ENCODE results near the gene PMEL. TPM values are rescaled to one million over a fixed set of nuclear protein-coding genes. Genes with fewer than 3 reads are reported as not detected.
A peak's percentile ranks its signal among the peaks of the same experiment; 100 is the strongest.

PMEL gene
- total and polyA plus RNA-seq, 9 of the 15 experiments (the other 6 are each of a cell fraction or from before 2014, with no cell fraction given), result 0.36 to 2.0 (median 0.98) TPM

- TF ChIP-seq HDAC1 (IDR thresholded peaks at IDR 0.05) (peak in 1 of 2 experiments; percentile 93; a peak in 2 of 4 replicates), RAD51 (IDR thresholded peaks at IDR 0.05; ENCODE audit: borderline replicate concordance, low read depth) (0 out of 2 replicates have a peak, but pooled peaks have one; percentile 22), CREB3L1 (IDR thresholded peaks at IDR 0.05; ENCODE audit: borderline replicate concordance, low read depth) (peak; percentile 80; the same call in 1 of the 2 replicates), CEBPG (CRISPR knock-in tag; IDR thresholded peaks at IDR 0.05) (no peak), CEBPG (tag; conservative IDR thresholded peaks at IDR 0.05 in 1 of 2, IDR thresholded peaks at IDR 0.05 in 1 of 2) (no peak), NFE2L1 (tag; IDR thresholded peaks at IDR 0.05; ENCODE audit: borderline replicate concordance, low read depth) (no peak), E2F6 (IDR thresholded peaks at IDR 0.05; ENCODE audit: borderline replicate concordance in 1 of 2, extremely low read depth in 1 of 2, insufficient read depth in 1 of 2, insufficient read length in 1 of 2, low read depth in 1 of 2, low read length in 1 of 2, poor library complexity in 1 of 2, severe bottlenecking in 1 of 2) (peak in 1 of 2 experiments; percentile 63), ZNF311 (CRISPR knock-in tag; IDR thresholded peaks at IDR 0.05) (no peak), KLF10 (CRISPR knock-in tag; IDR thresholded peaks at IDR 0.05) (no peak), CTCFL (IDR thresholded peaks at IDR 0.05; ENCODE audit: borderline replicate concordance, insufficient read depth, low read depth, low read length, poor library complexity, severe bottlenecking) (no peak), PTBP1 (IDR thresholded peaks at IDR 0.05; ENCODE audit: low read depth, low read length) (no peak), TARDBP (IDR thresholded peaks at IDR 0.05) (no peak), SAP30 (IDR thresholded peaks at IDR 0.05; ENCODE audit: borderline replicate concordance, insufficient read depth, low read depth, low read length, poor library complexity, severe bottlenecking) (peak; percentile 85), CTBP1 (IDR thresholded peaks at IDR 0.05; ENCODE audit: borderline replicate concordance) (peak; percentile 56; the same call in 1 of the 2 replicates), TEAD4 (IDR thresholded peaks at IDR 0.05; ENCODE audit: low read length) (0 out of 2 replicates have a peak, but pooled peaks have one; percentile 25), TEAD4 (CRISPR knock-in tag; IDR thresholded peaks at IDR 0.05; ENCODE audit: borderline replicate concordance) (no peak), RCOR1 (IDR thresholded peaks at IDR 0.05; ENCODE audit: borderline replicate concordance in 1 of 2, low read depth in 2 of 2, low read length in 2 of 2) (peak in 1 of 2 experiments; percentile 41; a peak in 1 of 4 replicates), ZNF436 (CRISPR knock-in tag; IDR thresholded peaks at IDR 0.05) (no peak), CREM (IDR thresholded peaks at IDR 0.05; ENCODE audit: low read depth) (peak; percentile 96), ARID1B (IDR thresholded peaks at IDR 0.05) (no peak)
- TF ChIP-seq, protein P1, sequence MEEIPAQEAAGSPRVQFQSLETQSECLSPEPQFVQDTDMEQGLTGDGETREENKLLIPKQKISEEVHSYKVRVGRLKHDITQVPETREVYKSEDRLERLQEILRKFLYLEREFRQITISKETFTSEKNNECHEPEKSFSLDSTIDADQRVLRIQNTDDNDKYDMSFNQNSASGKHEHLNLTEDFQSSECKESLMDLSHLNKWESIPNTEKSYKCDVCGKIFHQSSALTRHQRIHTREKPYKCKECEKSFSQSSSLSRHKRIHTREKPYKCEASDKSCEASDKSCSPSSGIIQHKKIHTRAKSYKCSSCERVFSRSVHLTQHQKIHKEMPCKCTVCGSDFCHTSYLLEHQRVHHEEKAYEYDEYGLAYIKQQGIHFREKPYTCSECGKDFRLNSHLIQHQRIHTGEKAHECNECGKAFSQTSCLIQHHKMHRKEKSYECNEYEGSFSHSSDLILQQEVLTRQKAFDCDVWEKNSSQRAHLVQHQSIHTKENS (CRISPR knock-in tag; IDR thresholded peaks at IDR 0.05), result no peak
These were observed 7.9 kb upstream of the PMEL start, which contains the start of gene RAB5B (continued) for GRCh38 chr12:55973599-55974307.
